IMR-90 (cell line): ENCODE results near the gene ZNF227. TPM values are rescaled to one million over a fixed set of nuclear protein-coding genes. Genes with fewer than 3 reads are reported as not detected.

Experiments used
- ATAC-seq: fragments of 200-7000 bp; cut with Tn5 transposase; 2 replicates; pipeline ENCODE4 v1.9.1; 2020; ENCODE audit warnings: low read depth, mild to moderate bottlenecking, moderate library complexity
- BruUV-seq: library from RNA; stranded (reverse); fragments of 400-500 nt; replicated peaks from 2 replicates; lab custom pipeline; 2021; lab: Mats Ljungman, UMichigan
- CTCF ChIA-PET: fragments of 300-600 bp; formaldehyde crosslinking; extraction: SDS; loops from one replicate; lab custom pipeline; 2021; ENCODE audit warnings: antibody characterized with exemption; lab: Yijun Ruan, JAX
- POLR2A ChIA-PET: fragments of 300-600 bp; sonication (Branson Sonifier 250); formaldehyde crosslinking; loops from one replicate; lab custom pipeline; 2022; ENCODE audit warnings: antibody characterized with exemption; ENCODE audit not compliant: unreplicated experiment; lab: Charles Lee
- DNase-seq: peaks from one replicate; pipeline ENCODE4 v3.0.0; 2013
- H2AFZ ChIP-seq: replicated peaks from 2 replicates; pipeline ENCODE3; 2013; ENCODE audit warnings: low read length, mild to moderate bottlenecking; ENCODE audit not compliant: poor library complexity
- H2AK5ac ChIP-seq: 2 replicates; pipeline ENCODE4 v1.6.1; 2013; ENCODE audit warnings: low read depth, low read length, inconsistent platforms
- H2AK9ac ChIP-seq: replicated peaks from 2 replicates; pipeline ENCODE3; 2013; ENCODE audit warnings: mild to moderate bottlenecking, low read depth, low read length, moderate library complexity; ENCODE audit not compliant: poor library complexity
- H2BK120ac ChIP-seq: 2 replicates; pipeline ENCODE4 v1.6.1; 2013; ENCODE audit warnings: low read depth, low read length, inconsistent platforms
- H2BK15ac ChIP-seq: 3 replicates; pipeline ENCODE4 v1.6.1; 2013; ENCODE audit warnings: low read depth, low read length, inconsistent platforms
- H2BK20ac ChIP-seq: 2 replicates; pipeline ENCODE4 v1.6.1; 2013; ENCODE audit warnings: low read depth, mild to moderate bottlenecking, inconsistent platforms, low read length, moderate library complexity
- H2BK5ac ChIP-seq: 2 replicates; pipeline ENCODE4 v1.6.1; 2013; ENCODE audit warnings: mild to moderate bottlenecking, low read depth, low read length, inconsistent platforms; ENCODE audit not compliant: poor library complexity, severe bottlenecking
- H3K14ac ChIP-seq: replicated peaks from 2 replicates; pipeline ENCODE4 v1.6.1; 2013; ENCODE audit warnings: low read depth, low read length, inconsistent platforms
- H3K18ac ChIP-seq: 2 replicates; pipeline ENCODE4 v1.6.1; 2013; ENCODE audit warnings: low read depth, low read length, control low read depth
- H3K23ac ChIP-seq: 2 replicates; pipeline ENCODE4 v1.6.1; 2013; ENCODE audit warnings: low read depth, low read length, inconsistent platforms
- H3K27ac ChIP-seq: 2 replicates; pipeline ENCODE4 v1.5.1; 2013; ENCODE audit warnings: mild to moderate bottlenecking, control low read depth, low read length; ENCODE audit not compliant: insufficient read depth
- H3K27me3 ChIP-seq: 2 replicates; pipeline ENCODE4 v1.6.1; 2013; ENCODE audit warnings: low read length; ENCODE audit not compliant: control insufficient read depth, insufficient read depth
- H3K36me3 ChIP-seq: 2 replicates; pipeline ENCODE4 v1.6.1; 2013; ENCODE audit warnings: low read length, mixed read lengths; ENCODE audit not compliant: control insufficient read depth, insufficient read depth
- H3K4ac ChIP-seq: 2 replicates; pipeline ENCODE4 v1.6.1; 2013; ENCODE audit warnings: low read depth, low read length, inconsistent platforms
- H3K4me1 ChIP-seq: 2 replicates; pipeline ENCODE4 v1.6.1; 2013; ENCODE audit warnings: low read length, mixed read lengths; ENCODE audit not compliant: control insufficient read depth, insufficient read depth
- H3K4me2 ChIP-seq: 2 replicates; pipeline ENCODE4 v1.6.1; 2013; ENCODE audit warnings: low read depth, mild to moderate bottlenecking, control low read depth, low read length, moderate library complexity
- H3K4me3 ChIP-seq: 2 replicates; pipeline ENCODE4 v1.5.1; 2013; ENCODE audit warnings: low read depth, mild to moderate bottlenecking, control low read depth, low read length, moderate library complexity; ENCODE audit not compliant: insufficient read depth
- H3K56ac ChIP-seq: 2 replicates; pipeline ENCODE4 v1.6.1; 2013; ENCODE audit warnings: low read length, inconsistent platforms; ENCODE audit not compliant: insufficient read depth; ENCODE audit errors: extremely low read depth
- H3K79me1 ChIP-seq, 2 experiments: 2 replicates each; pipeline ENCODE4 v1.6.1; 2013; ENCODE audit warnings: low read length in 2 of 2, inconsistent platforms in 1 of 2, low read depth in 1 of 2
- H3K9ac ChIP-seq: 2 replicates; pipeline ENCODE4 v1.6.1; 2013; ENCODE audit warnings: low read depth, low read length, control low read depth
- H3K9me1 ChIP-seq: 2 replicates; pipeline ENCODE4 v1.6.1; 2013; ENCODE audit warnings: low read length, inconsistent platforms; ENCODE audit not compliant: insufficient read depth
- H3K9me3 ChIP-seq: 2 replicates; pipeline ENCODE4 v1.6.1; 2013; ENCODE audit warnings: low read length; ENCODE audit not compliant: control insufficient read depth, insufficient read depth
- H4K20me1 ChIP-seq: 2 replicates; pipeline ENCODE4 v1.6.1; 2013; ENCODE audit warnings: low read length, inconsistent platforms; ENCODE audit not compliant: insufficient read depth
- H4K5ac ChIP-seq: 2 replicates; pipeline ENCODE4 v1.6.1; 2013; ENCODE audit warnings: mild to moderate bottlenecking, low read depth, low read length, control low read depth
- H4K8ac ChIP-seq, 2 experiments: 2 replicates each; pipeline ENCODE4 v1.6.1; 2013; ENCODE audit warnings: low read depth in 2 of 2, low read length in 2 of 2, control low read depth in 1 of 2, inconsistent platforms in 1 of 2
- H4K91ac ChIP-seq: 2 replicates; pipeline ENCODE4 v1.6.1; 2013; ENCODE audit warnings: low read depth, low read length, inconsistent platforms; ENCODE audit not compliant: insufficient read depth
- ELK1 ChIP-seq: fragments of 150-350 bp; IDR thresholded peaks from 2 replicates; pipeline ENCODE4 v1.6.1; 2016; ENCODE audit warnings: low read depth, mild to moderate bottlenecking, low read length, moderate library complexity, borderline replicate concordance
- MAFK ChIP-seq: IDR thresholded peaks from 2 replicates; pipeline ENCODE4 v1.6.1; 2012; ENCODE audit warnings: low read depth, low read length, improper control_type of control experiment
- MAZ ChIP-seq: IDR thresholded peaks from 2 replicates; pipeline ENCODE4 v1.6.1; 2012; ENCODE audit warnings: low read depth, mild to moderate bottlenecking, low read length, improper control_type of control experiment, moderate library complexity, borderline replicate concordance
- MXI1 ChIP-seq: IDR thresholded peaks from 2 replicates; pipeline ENCODE4 v1.6.1; 2012; ENCODE audit warnings: low read depth, mild to moderate bottlenecking, low read length, moderate library complexity, borderline replicate concordance
- POLR2A ChIP-seq: IDR thresholded peaks from 2 replicates; pipeline ENCODE4 v1.6.1; 2012; ENCODE audit warnings: mild to moderate bottlenecking, low read depth, low read length
- RAD21 ChIP-seq: IDR thresholded peaks from 2 replicates; pipeline ENCODE4 v1.6.1; 2012; ENCODE audit warnings: low read length, improper control_type of control experiment
- RFX5 ChIP-seq: IDR thresholded peaks from 2 replicates; pipeline ENCODE4 v1.8.0; 2012; ENCODE audit warnings: low read depth, mild to moderate bottlenecking, low read length, moderate library complexity
- SMC3 ChIP-seq: fragments of 150-350 bp; IDR thresholded peaks from 2 replicates; pipeline ENCODE4 v1.6.1; 2016; ENCODE audit warnings: low read depth, mild to moderate bottlenecking, antibody characterized with exemption, low read length, moderate library complexity
- USF2 ChIP-seq: fragments of 150-350 bp; IDR thresholded peaks from 2 replicates; pipeline ENCODE4 v1.6.1; 2017; ENCODE audit warnings: mild to moderate bottlenecking, antibody characterized with exemption, low read length, low read depth
- WGBS, 2 experiments: methylation state at CpG; one replicate each; pipeline versions ENCODE4 v1.1.5 to v1.1.7; 2013; ENCODE audit warnings: missing lambda C conversion rate in 2 of 2; ENCODE audit not compliant: insufficient read length in 1 of 2; ENCODE audit errors: extremely low coverage in 2 of 2; 5-methylcytosine and 5-hydroxymethylcytosine counted together
- dilution Hi-C: fragments of 300-500 bp; cut with HindIII; formaldehyde crosslinking; loops from one replicate; pipeline ENCODE4 v1.14.3; 2018; ENCODE audit warnings: low sequenced_read_pairs; ENCODE audit not compliant: unreplicated experiment
- in situ Hi-C: fragments of 300-500 bp; cut with MboI; formaldehyde crosslinking; loops from 3 replicates; pipeline ENCODE4 v1.14.3; 2019; ENCODE audit warnings: low sequenced_read_pairs, inconsistent platforms, mixed read lengths
- intact Hi-C: fragments of 100-400 bp; cut with micrococcal nuclease; formaldehyde crosslinking; loops from 2 replicates; pipeline ENCODE4 v1.10.0; 2022
- polyA plus RNA-seq, 3 experiments: library from polyadenylated mRNA; depleted of rRNA; stranded (reverse); fragments of >200 nt; gene quantifications; 2 replicates each; pipeline ENCODE4 v1.2.3, GENCODE V29; 2012; ENCODE audit warnings: low replicate concordance in 1 of 3
- total RNA-seq: library from RNA; depleted of rRNA; stranded (reverse); fragments of >200 nt; gene quantifications from 2 replicates; pipeline ENCODE4 v1.2.3, GENCODE V29; 2012

ZNF227 gene
- total and polyA plus RNA-seq, 2 of the 4 experiments (the other 2 are of a cell fraction), result 4.9 to 19.2 TPM

- no peak overlapping the region for H3K27ac ChIP-seq
- no peak overlapping the region for H4K91ac ChIP-seq
- no peaks in the 10 kb centered on the region for H3K27me3 ChIP-seq
- no peak overlapping the region for H3K9ac ChIP-seq
- no peak overlapping the region for H2BK5ac ChIP-seq
- H2AFZ ChIP-seq, result no peak overlapping the region
- H4K5ac ChIP-seq, result no peak overlapping the region
- H3K14ac ChIP-seq, result no peak overlapping the region
- in situ Hi-C loops (no loop called here), intact Hi-C loops (loop anchor here (10.0 kb wide), 1 partner anchor 268 kb away; the partner anchor contains the start of gene ZNF229), dilution Hi-C loops (no loop called here)
- no peak overlapping the region for H3K18ac ChIP-seq
- H2BK15ac ChIP-seq, result no peak overlapping the region
- no peak for DNase-seq
- no peak overlapping the region for H2AK5ac ChIP-seq
- H2AK9ac ChIP-seq, result no peak overlapping the region
- no peak overlapping the region for H3K56ac ChIP-seq
- H2BK20ac ChIP-seq, result no peak overlapping the region
- H3K9me3 ChIP-seq, result peaks cover 65% of the 10 kb centered on the region
- peaks cover 54% of the 10 kb centered on the region for H3K36me3 ChIP-seq
- no peak for ATAC-seq
- no CpG with 5 or more reads among the region's 3 CpGs for WGBS, 2 experiments
- POLR2A ChIA-PET, result no interaction called here
- no peak overlapping the region for H3K4ac ChIP-seq
- H3K4me2 ChIP-seq, result no peak overlapping the region
- TF ChIP-seq MAFK (no peak), POLR2A (no peak), MXI1 (no peak), RAD21 (no peak), RFX5 (no peak), MAZ (no peak), SMC3 (no peak), ELK1 (no peak), USF2 (no peak)
- no peak overlapping the region for H4K8ac ChIP-seq
- CTCF ChIA-PET, result no interaction called here
- H3K23ac ChIP-seq, result no peak overlapping the region
- no peaks in the 10 kb centered on the region for H3K9me1 ChIP-seq
- no peak overlapping the region for H3K4me3 ChIP-seq
- H3K79me1 ChIP-seq, result 0 out of 4 replicates have a peak, but pooled peaks cover 0 to 1% of the 10 kb centered on the region in 2 experiments
- H3K4me1 ChIP-seq, result no peaks in the 10 kb centered on the region
- no TSS peak for BruUV-seq
- H2BK120ac ChIP-seq, result no peak overlapping the region
- no peaks in the 10 kb centered on the region for H4K20me1 ChIP-seq
Observed at GRCh38 chr19:44176590-44176989, 35.7 kb upstream of the ZNF227 start.
